Stomach smooth muscle (tissue), 2 donors: ENCODE results near the gene TMEM218.
"Not testable (repeated sequence)": the region's sequence is repeated elsewhere in the genome, so short reads cannot be mapped to it uniquely, and the experiment has no call there.

ENCODE experiments used
- H3K27ac ChIP-seq: one replicate; pipeline ENCODE4 v1.7.0; 2013; ENCODE audit warnings: mild to moderate bottlenecking, low read length, inconsistent platforms
- H3K27me3 ChIP-seq, 2 donors: one replicate each; pipeline ENCODE4 v1.7.0; 2013; ENCODE audit warnings: low read length in 2 of 2; ENCODE audit not compliant: insufficient read depth in 2 of 2, control insufficient read depth in 1 of 2
- H3K36me3 ChIP-seq, 2 donors: one replicate each; pipeline ENCODE4 v1.7.0; 2013; ENCODE audit warnings: low read length in 2 of 2; ENCODE audit not compliant: control insufficient read depth in 2 of 2, insufficient read depth in 2 of 2
- H3K4me1 ChIP-seq: one replicate; pipeline ENCODE4 v1.7.0; 2013; ENCODE audit warnings: low read length; ENCODE audit not compliant: control insufficient read depth, insufficient read depth
- H3K4me3 ChIP-seq, 2 donors: one replicate each; pipeline ENCODE4 v1.7.0; 2013; ENCODE audit warnings: low read length in 2 of 2
- H3K9ac ChIP-seq, 2 donors: one replicate each; pipeline ENCODE4 v1.7.0; 2013; ENCODE audit warnings: low read length in 2 of 2, mild to moderate bottlenecking in 1 of 2
- H3K9me3 ChIP-seq, 2 donors: one replicate each; pipeline ENCODE4 v1.7.0; 2013; ENCODE audit warnings: low read length in 2 of 2; ENCODE audit not compliant: control insufficient read depth in 2 of 2
- donor health status: healthy.
- donor health status: Pancreatic carcinoma.

Gene TMEM218

DNA sequence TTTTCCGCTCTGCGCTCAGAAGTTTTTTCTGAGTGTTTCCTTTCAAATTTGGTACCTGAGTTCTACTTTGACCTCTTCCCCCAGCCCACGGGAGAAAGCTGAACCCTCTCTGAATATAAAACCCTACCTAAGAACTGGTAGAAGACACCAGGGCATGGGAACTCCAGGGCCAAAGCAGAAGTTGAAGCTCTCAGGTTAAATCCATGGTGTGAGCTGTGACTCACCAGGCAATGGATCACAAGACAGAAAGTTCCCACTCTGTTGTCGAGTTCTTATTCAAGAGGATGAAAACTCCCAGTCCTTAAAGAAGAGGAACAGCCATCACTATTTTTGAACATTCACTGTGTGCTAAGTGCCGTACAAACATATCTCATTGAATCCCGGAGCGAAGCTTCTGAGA, 8.9 kb downstream of the TMEM218 start:
- Histone ChIP-seq H3K9ac (no peak overlapping the region), H3K27me3 (no peaks in the 10 kb centered on the region), H3K9me3 (no peaks in the 10 kb centered on the region), H3K27ac (no peak overlapping the region), H3K4me3 (no peak overlapping the region), H3K36me3 (peaks cover 17 to 23% of the 10 kb centered on the region in 2 donors), H3K4me1 (no peaks in the 10 kb centered on the region)

DNA sequence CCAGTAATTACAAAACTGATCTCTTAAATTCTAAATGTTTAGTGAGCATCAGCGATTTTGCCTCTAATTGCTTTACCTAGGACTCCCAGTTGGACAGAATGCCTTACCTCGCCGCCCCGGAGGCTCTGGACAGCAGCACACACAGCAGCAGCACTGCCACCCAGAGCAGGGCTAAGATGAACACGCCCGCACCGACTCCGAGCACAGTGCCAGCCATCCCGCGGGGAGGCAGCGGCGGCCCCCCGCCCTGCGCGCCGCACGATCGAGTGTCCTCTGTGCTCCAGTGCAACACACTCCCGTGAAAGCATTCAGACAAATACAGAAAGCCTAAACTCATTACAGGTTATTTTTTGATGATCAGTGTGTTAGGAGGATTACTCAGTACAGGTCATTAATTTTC, 9.4 kb downstream of the TMEM218 start:
- Histone ChIP-seq H3K9ac (no peak overlapping the region), H3K4me3 (no peak overlapping the region), H3K36me3 (peaks cover 22 to 25% of the 10 kb centered on the region in 2 donors), H3K27me3 (no peaks in the 10 kb centered on the region), H3K9me3 (no peaks in the 10 kb centered on the region), H3K4me1 (no peaks in the 10 kb centered on the region), H3K27ac (peak overlapping the region; percentile 41)

DNA sequence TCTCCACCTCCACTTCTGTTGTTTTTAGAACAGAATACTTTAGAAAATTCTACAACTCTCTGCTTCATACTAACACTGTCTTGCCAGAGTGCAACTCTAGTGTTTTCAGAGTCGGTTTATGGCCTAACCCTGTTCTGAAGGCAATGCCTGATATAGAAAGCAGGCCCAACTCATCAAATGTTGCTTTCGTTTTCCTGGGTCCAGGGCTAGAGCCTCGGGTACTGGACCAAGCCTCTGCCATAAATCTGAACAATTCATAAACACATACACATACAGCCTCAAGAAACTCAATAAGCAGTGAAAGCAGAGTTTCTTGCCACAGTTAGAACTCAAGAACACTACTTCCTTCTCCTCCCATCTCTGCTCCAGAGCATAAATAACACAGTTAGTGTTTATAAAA, 9.8 kb downstream of the TMEM218 start:
- no peak overlapping the region for H3K4me3 ChIP-seq
- H3K4me1 ChIP-seq = no peaks in the 10 kb centered on the region
- no peaks in the 10 kb centered on the region for H3K9me3 ChIP-seq
- H3K27ac ChIP-seq = peak overlapping the region; percentile 41
- no peaks in the 10 kb centered on the region for H3K27me3 ChIP-seq
- peaks cover 24 to 25% of the 10 kb centered on the region in 2 donors for H3K36me3 ChIP-seq
- peak overlapping the region in 1 of 2 donors; percentile 36 for H3K9ac ChIP-seq

DNA sequence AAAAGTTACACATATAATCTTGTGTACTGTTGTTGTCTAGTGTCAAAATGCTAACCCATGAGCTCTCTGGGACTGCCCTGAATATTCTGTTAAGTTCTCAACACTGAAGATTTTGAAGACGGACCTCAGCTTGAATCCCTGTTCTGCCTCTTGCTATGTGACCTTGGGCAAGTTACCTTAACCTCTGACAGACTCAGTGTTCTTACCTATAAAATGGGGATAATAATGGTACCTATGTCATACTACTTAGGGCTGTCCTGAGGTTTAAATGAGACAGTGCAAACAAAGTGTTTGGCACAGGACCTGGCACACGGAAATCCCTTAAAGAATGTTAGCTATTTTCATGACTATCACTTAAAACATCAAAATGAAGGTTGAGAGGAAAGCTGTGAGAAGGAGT, 11.3 kb downstream of the TMEM218 start:
- H3K4me3 ChIP-seq = no peak overlapping the region
- peaks cover 27 to 33% of the 10 kb centered on the region in 2 donors for H3K36me3 ChIP-seq
- no peaks in the 10 kb centered on the region for H3K27me3 ChIP-seq
- H3K27ac ChIP-seq = no peak overlapping the region
- no peaks in the 10 kb centered on the region for H3K9me3 ChIP-seq
- H3K4me1 ChIP-seq = no peaks in the 10 kb centered on the region
- H3K9ac ChIP-seq = no peak overlapping the region

DNA sequence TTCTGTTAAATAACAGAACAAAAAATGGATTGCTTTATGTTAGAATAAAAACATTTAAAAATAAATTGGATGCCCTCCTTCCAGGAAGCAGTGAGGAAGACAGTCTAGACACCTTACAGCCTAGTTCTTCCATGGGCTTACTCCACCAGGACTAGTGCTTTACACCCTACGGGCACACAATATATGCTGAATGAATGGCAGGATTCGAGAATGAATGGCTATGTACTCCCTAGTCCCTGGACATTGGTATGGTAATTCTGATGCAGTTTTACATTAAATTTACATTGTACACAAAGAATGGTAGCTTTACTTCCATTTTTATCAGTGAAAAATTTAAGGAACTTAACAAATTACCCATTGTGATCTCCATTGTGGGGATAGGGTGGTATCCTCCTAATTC, 16.7 kb downstream of the TMEM218 start:
- H3K4me3 ChIP-seq = no peak overlapping the region
- peaks cover 22 to 25% of the 10 kb centered on the region in 2 donors for H3K36me3 ChIP-seq
- no peaks in the 10 kb centered on the region for H3K27me3 ChIP-seq
- H3K9me3 ChIP-seq = no peaks in the 10 kb centered on the region
- peaks cover 6% of the 10 kb centered on the region for H3K4me1 ChIP-seq
- H3K9ac ChIP-seq = no peak overlapping the region
- H3K27ac ChIP-seq = no peak overlapping the region

DNA sequence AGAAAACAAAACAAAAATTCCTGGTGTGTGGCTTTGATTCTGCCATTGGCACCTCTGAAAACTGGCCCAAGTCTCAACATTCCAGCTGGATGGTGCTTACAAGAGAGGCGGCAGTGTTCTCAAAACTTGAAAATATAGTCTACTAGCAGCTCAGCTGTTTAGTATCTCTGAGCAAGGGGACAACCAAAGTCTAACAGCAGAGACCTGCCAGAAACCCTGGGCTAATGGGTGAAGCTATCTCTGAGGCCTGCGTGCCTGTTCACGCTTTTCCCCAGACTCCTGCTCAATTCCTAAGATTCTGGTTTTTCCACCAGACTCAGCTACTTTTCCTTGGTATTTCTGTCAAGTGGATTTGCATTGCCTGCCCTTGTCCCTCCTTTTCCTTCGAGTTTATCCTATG, 17.9 kb downstream of the TMEM218 start:
- Histone ChIP-seq H3K27ac (no peak overlapping the region), H3K4me3 (no peak overlapping the region), H3K9ac (no peak overlapping the region), H3K4me1 (peaks cover 6% of the 10 kb centered on the region), H3K36me3 (peaks cover 15% of the 10 kb centered on the region in 2 donors), H3K27me3 (no peaks in the 10 kb centered on the region), H3K9me3 (no peaks in the 10 kb centered on the region)

DNA sequence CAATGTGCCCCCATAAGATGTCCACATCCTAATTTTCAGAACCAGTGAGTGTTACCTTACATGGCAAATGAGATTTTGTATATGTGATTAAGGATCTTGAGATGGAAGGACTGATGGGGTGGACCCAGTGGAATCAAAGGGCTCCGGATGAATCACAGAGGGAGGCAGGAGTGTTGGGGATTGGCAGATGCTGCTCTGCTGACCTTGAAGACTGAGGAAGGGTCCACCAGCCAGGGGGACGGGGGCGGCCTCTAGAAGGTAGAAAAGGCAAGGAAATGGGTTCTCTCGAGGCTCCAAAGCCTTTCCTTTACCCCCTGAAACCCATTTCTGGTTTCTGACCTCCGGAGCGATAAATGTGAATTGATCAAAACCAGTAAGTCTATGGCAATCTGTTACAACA, 18.8 kb downstream of the TMEM218 start:
- Histone ChIP-seq H3K27ac (no peak overlapping the region), H3K9ac (no peak overlapping the region)

DNA sequence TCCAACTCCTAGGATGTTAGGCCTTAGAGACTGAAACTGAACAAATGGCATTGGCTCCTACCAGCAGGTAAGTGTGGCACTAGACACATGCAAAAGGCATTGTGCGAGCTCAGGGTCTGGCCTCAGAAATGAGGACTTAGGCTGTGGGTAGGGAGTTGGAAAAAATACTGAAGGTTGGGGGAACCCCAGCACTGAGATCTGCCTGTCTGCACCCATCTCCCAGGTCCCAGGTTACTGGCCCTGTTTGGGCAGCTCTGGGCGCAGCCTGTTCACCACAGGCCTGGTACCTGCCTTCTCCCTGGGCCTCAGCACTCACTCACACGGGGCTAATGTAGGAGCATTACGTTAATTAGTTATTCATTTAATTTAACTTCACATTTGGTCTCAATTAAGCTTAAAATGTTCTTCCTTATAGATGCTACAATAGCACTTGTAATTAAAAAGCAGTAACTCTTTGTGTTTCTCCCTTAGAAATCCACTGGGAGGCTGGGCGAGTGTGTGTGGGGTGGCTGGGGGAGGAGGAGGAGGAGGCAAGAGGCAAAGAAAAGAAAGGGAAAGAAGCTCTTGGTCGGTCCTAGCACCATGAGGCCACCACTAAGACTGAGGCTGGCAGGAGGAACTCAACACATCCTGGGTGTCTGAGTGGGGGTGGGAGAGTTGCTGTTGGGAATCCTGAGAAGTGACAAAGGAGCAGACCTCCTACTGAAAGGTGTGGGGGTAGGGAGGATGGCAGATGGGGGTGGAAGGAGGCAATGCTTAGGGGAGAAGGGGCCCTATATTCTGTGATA, 19.4 kb downstream of the TMEM218 start:
- Histone ChIP-seq H3K4me1 (peaks cover 6% of the 10 kb centered on the region), H3K36me3 (peaks cover 6 to 9% of the 10 kb centered on the region in 2 donors), H3K9ac (no peak overlapping the region), H3K4me3 (no peak overlapping the region), H3K27me3 (no peaks in the 10 kb centered on the region), H3K9me3 (no peaks in the 10 kb centered on the region), H3K27ac (no peak overlapping the region)

More for the DNA sequence above, 18.8 kb downstream of the TMEM218 start:
- Histone ChIP-seq H3K36me3 (peaks cover 11 to 13% of the 10 kb centered on the region in 2 donors), H3K4me1 (peaks cover 6% of the 10 kb centered on the region), H3K4me3 (no peak overlapping the region), H3K9me3 (no peaks in the 10 kb centered on the region), H3K27me3 (no peaks in the 10 kb centered on the region)

DNA sequence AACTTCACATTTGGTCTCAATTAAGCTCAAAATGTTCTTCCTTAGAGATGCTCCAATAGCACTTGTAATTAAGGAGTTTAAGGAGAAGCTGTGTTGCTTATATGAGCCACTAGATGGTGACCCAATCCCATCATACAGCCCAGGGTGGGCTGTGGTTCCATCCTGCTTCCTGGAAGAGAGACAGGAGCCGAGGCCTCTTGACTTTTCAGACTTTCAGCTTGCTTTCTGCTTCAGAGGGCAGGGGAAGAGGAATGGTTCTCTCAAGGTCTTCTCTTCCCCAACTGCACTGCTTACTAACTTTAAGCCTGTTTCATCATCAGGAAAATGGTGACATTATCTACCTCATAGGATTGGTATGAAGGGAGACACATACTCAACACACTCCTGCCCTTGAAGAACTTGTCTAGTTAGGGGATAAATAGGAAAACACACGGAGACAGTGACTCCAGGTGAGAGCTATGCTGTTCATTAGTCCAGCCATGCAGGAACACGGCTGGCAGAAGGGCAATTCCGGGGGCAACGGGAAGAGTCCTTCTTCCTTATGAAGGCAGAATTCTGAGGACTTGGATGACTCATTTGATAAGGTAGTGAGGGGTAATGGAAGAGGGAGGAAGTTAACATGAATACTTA, 20.1 kb downstream of the TMEM218 start:
- Histone ChIP-seq H3K9ac (no peak overlapping the region), H3K27me3 (no peaks in the 10 kb centered on the region), H3K9me3 (no peaks in the 10 kb centered on the region), H3K4me3 (no peak overlapping the region), H3K27ac (no peak overlapping the region), H3K4me1 (peaks cover 6% of the 10 kb centered on the region), H3K36me3 (peaks cover 3 to 9% of the 10 kb centered on the region in 2 donors)

DNA sequence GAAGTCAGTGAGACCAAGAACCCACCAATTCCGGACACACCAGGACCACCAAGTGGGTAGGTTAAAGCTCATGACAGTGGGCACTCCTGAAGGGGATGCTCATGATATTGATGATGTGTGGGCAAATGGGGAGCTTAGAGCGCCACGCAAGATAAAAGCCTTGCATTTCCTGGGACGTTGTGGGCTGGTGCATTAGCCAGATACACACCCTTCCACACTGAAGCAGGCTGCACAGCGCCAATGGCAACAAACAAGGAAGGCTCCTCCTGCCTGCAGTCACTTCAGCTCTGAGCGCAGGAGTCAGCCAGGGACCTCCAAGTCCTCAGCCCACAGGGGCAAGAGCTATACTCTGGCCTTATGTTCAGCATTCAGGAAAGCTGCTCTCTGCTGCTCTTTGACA, 20.6 kb downstream of the TMEM218 start:
- no peak overlapping the region for H3K4me3 ChIP-seq
- peaks cover 6% of the 10 kb centered on the region for H3K4me1 ChIP-seq
- peaks cover 0 to 2% of the 10 kb centered on the region in 2 donors for H3K27me3 ChIP-seq
- peaks cover 0 to 5% of the 10 kb centered on the region in 2 donors for H3K36me3 ChIP-seq
- H3K9ac ChIP-seq = no peak overlapping the region
- H3K9me3 ChIP-seq = no peaks in the 10 kb centered on the region
- no peak overlapping the region for H3K27ac ChIP-seq

DNA sequence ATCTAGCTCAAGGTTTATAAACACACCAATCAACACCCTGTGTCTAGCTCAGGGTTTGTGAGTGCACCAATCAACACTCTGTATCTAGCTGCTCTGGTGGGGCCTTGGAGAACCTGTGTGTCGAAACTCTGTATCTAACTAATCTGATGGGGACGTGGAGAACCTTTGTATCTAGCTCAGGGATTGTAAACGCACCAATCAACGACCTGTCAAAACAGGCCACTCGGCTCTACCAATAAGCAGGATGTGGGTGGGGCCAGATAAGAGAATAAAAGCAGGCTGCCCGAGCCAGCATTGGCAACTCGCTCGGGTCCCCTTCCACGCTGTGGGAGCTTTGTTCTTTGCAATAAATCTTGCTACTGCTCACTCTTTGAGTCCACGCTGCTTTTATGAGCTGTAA, 21.3 kb downstream of the TMEM218 start:
- H3K4me3 ChIP-seq = not testable (repeated sequence)

More for the DNA sequence above, 21.3 kb downstream of the TMEM218 start:
- not testable (repeated sequence) for H3K4me1 ChIP-seq, H3K27me3 ChIP-seq, H3K9ac ChIP-seq, H3K36me3 ChIP-seq, H3K27ac ChIP-seq, H3K9me3 ChIP-seq
